Measurements from ENCODE around the gene PRKCE. TPM values are rescaled to one million over a fixed set of nuclear protein-coding genes. Genes with fewer than 3 reads are reported as not detected.

The PRKCE gene
- total RNA-seq, 2 donors from 2014 or later = 7.3 to 20.8 TPM

DNA sequence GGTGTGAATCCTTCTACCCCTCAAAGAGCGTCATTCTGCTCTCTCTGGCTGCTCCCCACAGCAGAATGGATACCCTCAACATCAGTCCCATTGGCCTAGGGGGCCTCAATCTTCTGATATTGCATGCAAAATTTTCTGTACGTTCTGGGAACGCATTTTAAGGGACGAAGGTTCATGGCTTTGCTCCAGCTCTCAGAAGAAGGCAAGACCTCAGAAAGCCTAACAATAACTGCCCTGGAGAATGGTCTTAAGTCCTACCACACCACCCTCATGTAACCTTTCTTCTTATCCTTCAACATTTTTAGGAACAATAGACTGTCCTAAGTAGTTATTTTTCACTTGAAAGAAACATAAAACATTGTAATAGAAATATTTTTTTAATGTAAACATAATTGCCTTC, 212.6 kb downstream of the PRKCE start:
- 94 to 98% methylated on average over 4 of the region's 4 CpGs for WGBS, 2 donors
- TF ChIP-seq POLR2A (IDR thresholded peaks at IDR 0.05) = no peak
- TF ChIP-seq, protein P1, sequence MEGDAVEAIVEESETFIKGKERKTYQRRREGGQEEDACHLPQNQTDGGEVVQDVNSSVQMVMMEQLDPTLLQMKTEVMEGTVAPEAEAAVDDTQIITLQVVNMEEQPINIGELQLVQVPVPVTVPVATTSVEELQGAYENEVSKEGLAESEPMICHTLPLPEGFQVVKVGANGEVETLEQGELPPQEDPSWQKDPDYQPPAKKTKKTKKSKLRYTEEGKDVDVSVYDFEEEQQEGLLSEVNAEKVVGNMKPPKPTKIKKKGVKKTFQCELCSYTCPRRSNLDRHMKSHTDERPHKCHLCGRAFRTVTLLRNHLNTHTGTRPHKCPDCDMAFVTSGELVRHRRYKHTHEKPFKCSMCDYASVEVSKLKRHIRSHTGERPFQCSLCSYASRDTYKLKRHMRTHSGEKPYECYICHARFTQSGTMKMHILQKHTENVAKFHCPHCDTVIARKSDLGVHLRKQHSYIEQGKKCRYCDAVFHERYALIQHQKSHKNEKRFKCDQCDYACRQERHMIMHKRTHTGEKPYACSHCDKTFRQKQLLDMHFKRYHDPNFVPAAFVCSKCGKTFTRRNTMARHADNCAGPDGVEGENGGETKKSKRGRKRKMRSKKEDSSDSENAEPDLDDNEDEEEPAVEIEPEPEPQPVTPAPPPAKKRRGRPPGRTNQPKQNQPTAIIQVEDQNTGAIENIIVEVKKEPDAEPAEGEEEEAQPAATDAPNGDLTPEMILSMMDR (IDR thresholded peaks at IDR 0.05) = no peak
- intact Hi-C loops (cut with DNase I) = no loop called here

DNA sequence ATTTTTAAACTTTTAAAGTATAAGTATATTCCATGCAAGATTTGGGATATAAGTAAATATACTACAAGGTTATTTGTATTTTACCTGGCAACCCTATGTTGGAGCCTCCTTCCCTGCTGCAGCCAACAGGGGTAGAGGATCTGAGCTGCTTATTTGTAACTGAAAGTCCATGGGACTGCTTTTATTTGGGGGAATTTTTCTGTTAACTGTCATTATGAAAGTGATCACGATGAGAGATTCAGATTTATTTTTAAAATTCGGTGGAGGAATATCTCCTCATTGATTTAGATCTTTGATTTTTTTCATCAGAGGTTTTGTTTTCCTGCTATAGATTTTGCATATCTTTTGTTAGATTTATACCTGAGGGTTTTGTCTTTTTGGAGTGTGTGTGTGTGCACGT, 215.9 kb downstream of the PRKCE start:
- no peak for ATAC-seq
- no peak for DNase-seq
- intact Hi-C loops (cut with DNase I) = no loop called here
- Histone ChIP-seq H3K9me3 (no peaks in the 10 kb centered on the region), H3K4me3 (no peak overlapping the region), H3K27ac (no peak overlapping the region), H3K36me3 (replicated peaks in 1 of 2; ENCODE audit: insufficient read depth in 1 of 2, low read depth in 2 of 2) (no peaks in the 10 kb centered on the region), H3K27me3 (no peaks in the 10 kb centered on the region), H3K4me1 (peaks cover 7% of the 10 kb centered on the region)
- TF ChIP-seq, protein P1 (IDR thresholded peaks at IDR 0.05) = no peak
- no peak for TF ChIP-seq POLR2A (IDR thresholded peaks at IDR 0.05)
- 68 to 71% methylated on average over 3 of the region's 3 CpGs for WGBS, 2 donors

More for the DNA sequence above, 212.6 kb downstream of the PRKCE start:
- Histone ChIP-seq H3K27ac (no peak overlapping the region), H3K36me3 (replicated peaks in 1 of 2; ENCODE audit: insufficient read depth in 1 of 2, low read depth in 2 of 2) (no peaks in the 10 kb centered on the region), H3K9me3 (no peaks in the 10 kb centered on the region), H3K27me3 (no peaks in the 10 kb centered on the region), H3K4me1 (peaks cover 6% of the 10 kb centered on the region), H3K4me3 (no peak overlapping the region)
- no peak for DNase-seq
- ATAC-seq = no peak

DNA sequence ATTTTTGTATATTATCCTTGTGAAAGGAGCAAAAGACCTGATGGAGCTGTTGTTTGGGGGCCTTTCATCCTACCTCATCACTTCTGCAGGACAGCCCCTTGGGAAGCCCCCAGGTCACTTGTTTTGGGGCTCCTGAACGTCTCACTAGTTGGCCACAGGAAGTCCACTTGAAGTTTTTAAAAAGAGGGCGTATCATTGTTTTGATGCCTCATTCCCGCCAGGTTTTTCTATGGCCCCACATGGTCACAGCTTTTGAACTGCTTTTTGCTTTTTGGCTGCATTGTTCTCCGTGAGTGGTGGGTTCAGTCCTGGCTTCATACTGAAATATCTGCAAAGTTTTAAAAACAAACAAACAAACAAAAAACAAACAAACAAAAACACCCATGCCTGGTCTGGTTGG, 216.3 kb downstream of the PRKCE start:
- no peak overlapping the region for H3K4me3 ChIP-seq
- no peaks in the 10 kb centered on the region for H3K36me3 ChIP-seq (replicated peaks in 1 of 2; ENCODE audit: insufficient read depth in 1 of 2, low read depth in 2 of 2)
- H3K27me3 ChIP-seq = no peaks in the 10 kb centered on the region
- H3K27ac ChIP-seq = no peak overlapping the region
- TF ChIP-seq, protein P1 (IDR thresholded peaks at IDR 0.05) = no peak
- no peak for TF ChIP-seq POLR2A (IDR thresholded peaks at IDR 0.05)
- intact Hi-C loops (cut with DNase I) = no loop called here
- no peak for ATAC-seq
- H3K4me1 ChIP-seq = peaks cover 11% of the 10 kb centered on the region
- H3K9me3 ChIP-seq = no peaks in the 10 kb centered on the region
- WGBS, 2 donors = 82 to 89% methylated on average over 4 of the region's 4 CpGs
- DNase-seq = no peak

DNA sequence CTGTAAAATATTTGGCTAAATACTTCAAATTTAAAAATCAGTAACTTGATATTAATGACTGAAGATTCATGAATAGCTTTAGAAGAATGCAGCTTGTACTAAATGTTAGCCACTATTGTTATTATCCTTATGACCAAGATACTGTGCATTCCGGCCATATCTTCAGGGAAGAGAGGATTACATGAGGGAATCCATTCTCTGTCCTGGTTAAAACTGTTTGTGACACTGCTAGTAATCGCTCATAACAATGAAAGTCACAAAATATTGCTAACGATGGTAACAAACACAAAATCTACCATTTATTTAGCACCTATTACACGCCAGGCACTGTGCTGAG, 217.7 kb downstream of the PRKCE start:
- H3K4me1 ChIP-seq = peaks cover 24% of the 10 kb centered on the region
- no peaks in the 10 kb centered on the region for H3K36me3 ChIP-seq (replicated peaks in 1 of 2; ENCODE audit: insufficient read depth in 1 of 2, low read depth in 2 of 2)
- intact Hi-C loops (cut with DNase I) = no loop called here
- H3K27ac ChIP-seq = no peak overlapping the region
- no peak for DNase-seq
- no peak for ATAC-seq
- no peak overlapping the region for H3K4me3 ChIP-seq
- H3K9me3 ChIP-seq = no peaks in the 10 kb centered on the region
- 81% methylated on average over 4 of the region's 4 CpGs for WGBS, 2 donors
- no peak for TF ChIP-seq POLR2A (IDR thresholded peaks at IDR 0.05)
- TF ChIP-seq, protein P1 (IDR thresholded peaks at IDR 0.05) = no peak
- H3K27me3 ChIP-seq = no peaks in the 10 kb centered on the region

DNA sequence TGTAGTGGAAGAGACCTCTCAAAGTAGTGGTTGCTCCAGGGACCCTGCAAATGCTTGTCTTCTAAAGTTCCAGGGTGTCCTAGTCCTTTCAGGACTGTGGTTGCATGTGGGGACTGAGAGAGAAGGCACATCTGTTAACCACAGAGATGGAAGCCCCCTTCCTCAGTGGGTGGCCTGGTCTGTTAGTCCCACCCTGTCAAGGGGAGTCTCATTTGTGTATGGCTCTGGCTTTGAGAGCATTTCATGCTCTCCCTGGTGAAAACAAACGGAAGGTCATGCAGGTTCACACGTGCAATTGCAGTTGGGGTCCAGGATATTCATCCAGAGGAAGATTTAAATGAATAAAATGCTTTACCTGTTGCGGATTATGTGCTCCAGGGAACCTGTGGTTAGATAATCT, 219.6 kb downstream of the PRKCE start:
- Histone ChIP-seq H3K27ac (no peak overlapping the region), H3K4me3 (no peak overlapping the region), H3K4me1 (peaks cover 32% of the 10 kb centered on the region), H3K36me3 (replicated peaks in 1 of 2; ENCODE audit: insufficient read depth in 1 of 2, low read depth in 2 of 2) (no peaks in the 10 kb centered on the region), H3K27me3 (no peaks in the 10 kb centered on the region), H3K9me3 (no peaks in the 10 kb centered on the region)
- WGBS, 2 donors = 89 to 93% methylated on average over 3 of the region's 3 CpGs
- intact Hi-C loops (cut with DNase I) = no loop called here
- ATAC-seq (no peak), DNase-seq (no peak)
- TF ChIP-seq, protein P1 (IDR thresholded peaks at IDR 0.05) = no peak
- no peak for TF ChIP-seq POLR2A (IDR thresholded peaks at IDR 0.05)

Data from body of pancreas (tissue), 4 donors.